ENCODE measurements around the gene ENTPD8. TPM values are rescaled to one million over a fixed set of nuclear protein-coding genes. Genes with fewer than 3 reads are reported as not detected.

Gene ENTPD8
- total and polyA plus RNA-seq, 2 donors (not counting 3 experiments of a cell fraction or from before 2014, with no cell fraction given), result 0.44 to 0.51 TPM

GRCh38 chr9:137465720-137466388, 24.7 kb upstream of the ENTPD8 start:
- H2AFZ ChIP-seq (ENCODE audit: low read depth, low read length), result no peak overlapping the region
- H3K4me2 ChIP-seq (ENCODE audit: insufficient read depth, low read length), result no peak overlapping the region
- H3K4me3 ChIP-seq (replicated peaks in 1 of 3; ENCODE audit: insufficient read depth in 1 of 3, low read depth in 1 of 3, low read length in 3 of 3), result no peak overlapping the region
- peaks cover 3% of the 10 kb centered on the region for H3K4me1 ChIP-seq (ENCODE audit: control insufficient read depth, extremely low read depth, insufficient read depth, low read length)
- CTCF ChIA-PET, result no interaction called here
- no peak for TF ChIP-seq POLR2AphosphoS5 (IDR thresholded peaks at IDR 0.05; ENCODE audit: insufficient read depth, low read depth, low read length)
- no peak for TF ChIP-seq MAX (IDR thresholded peaks at IDR 0.05; ENCODE audit: insufficient read depth, insufficient read length)
- no peak for TF ChIP-seq JUN (IDR thresholded peaks at IDR 0.05; ENCODE audit: borderline replicate concordance, insufficient read depth, insufficient read length, low read depth)
- TF ChIP-seq GATA2 (IDR thresholded peaks at IDR 0.05; ENCODE audit: insufficient read depth, insufficient read length, low read depth, low read length), result no peak
- no peak for TF ChIP-seq CTCF (IDR thresholded peaks at IDR 0.05; ENCODE audit: extremely low read depth in 1 of 2, insufficient read depth in 1 of 2, low read depth in 1 of 2, low read length in 2 of 2)
- TF ChIP-seq FOS (IDR thresholded peaks at IDR 0.05; ENCODE audit: borderline replicate concordance, insufficient read depth, low read length), result no peak
- no peak for TF ChIP-seq POLR2A (IDR thresholded peaks at IDR 0.05; ENCODE audit: low read depth, low read length)
- no peak for TF ChIP-seq EZH2 (IDR thresholded peaks at IDR 0.05; ENCODE audit: borderline replicate concordance, low read depth, low read length, severe bottlenecking)
- no peak for TF ChIP-seq MYC (IDR thresholded peaks at IDR 0.05; ENCODE audit: low read depth, low read length)
- peaks cover 2% of the 10 kb centered on the region in 2 experiments for H3K27me3 ChIP-seq (ENCODE audit: control insufficient read depth in 2 of 2, insufficient read depth in 2 of 2, low read length in 2 of 2)
- H3K36me3 ChIP-seq (ENCODE audit: control insufficient read depth in 2 of 2, extremely low read depth in 1 of 2, insufficient read depth in 2 of 2, low read length in 2 of 2), result no peaks in the 10 kb centered on the region
- dilution Hi-C loops (cut with MboI; ENCODE audit: extremely low pct_ligation_motif_present, low sequenced_read_pairs) (no loop called here), intact Hi-C loops (cut with micrococcal nuclease) (no loop called here)
- no peak overlapping the region for H3K27ac ChIP-seq (ENCODE audit: insufficient read depth, low read depth, low read length)
- no peaks in the 10 kb centered on the region for H3K79me2 ChIP-seq (ENCODE audit: control insufficient read depth, insufficient read depth, low read length)
- no TSS peak for BruUV-seq (replicated peaks)
- no peaks in the 10 kb centered on the region for H4K20me1 ChIP-seq (replicated peaks; ENCODE audit: control insufficient read depth, extremely low read depth, insufficient read depth, low read length)
- POLR2A ChIA-PET, result no interaction called here
- H3K9me1 ChIP-seq (replicated peaks; ENCODE audit: control insufficient read depth, extremely low read depth, insufficient read depth, low read length), result no peaks in the 10 kb centered on the region
- no peaks in the 10 kb centered on the region for H3K9me3 ChIP-seq (replicated peaks; ENCODE audit: control insufficient read depth, insufficient read depth, low read length)
- DNase-seq (ENCODE audit: low read depth, low spot score) (no peak), FAIRE-seq (no peak)
- no peak overlapping the region for H3K9ac ChIP-seq (replicated peaks; ENCODE audit: extremely low read depth, insufficient read depth, low read length)

Measured in endothelial cell of umbilical vein (primary cell).